HepG2 (cell line): ENCODE measurements around the gene SLC6A9. TPM values are rescaled to one million over a fixed set of nuclear protein-coding genes. Genes with fewer than 3 reads are reported as not detected.

Experiments
- CEBPZ ChIP-seq: IDR thresholded peaks from 2 replicates; pipeline ENCODE4 v1.6.1; 2012; ENCODE audit warnings: low read length, improper control_type of control experiment
- CREM ChIP-seq, 2 experiments: sonication (generic) in 1 of 2; formaldehyde crosslinking in 1 of 2; IDR thresholded peaks; 2 replicates each; pipeline versions ENCODE4 v1.4.0 to v1.6.1; 2016 to 2020; ENCODE audit warnings: antibody characterized with exemption in 1 of 2, mild to moderate bottlenecking in 1 of 2, missing genetic modification reagents in 1 of 2
- FOXO4 ChIP-seq: sonication (generic); formaldehyde crosslinking; conservative IDR thresholded peaks from 2 replicates; pipeline ENCODE4 v1.8.1; 2023; ENCODE audit warnings: missing genetic modification reagents
- JUN ChIP-seq: sonication (generic); formaldehyde crosslinking; IDR thresholded peaks from 2 replicates; pipeline ENCODE4 v1.4.0; 2020; ENCODE audit warnings: mild to moderate bottlenecking, missing genetic modification reagents
- KAT2B ChIP-seq: fragments of 150-350 bp; IDR thresholded peaks from 2 replicates; pipeline ENCODE4 v1.6.1; 2014; ENCODE audit warnings: low read depth, low read length, borderline replicate concordance
- MATR3 ChIP-seq: sonication (generic); formaldehyde crosslinking; IDR thresholded peaks from 2 replicates; pipeline ENCODE4 v1.4.0; 2020; ENCODE audit warnings: missing genetic modification reagents
- MAX ChIP-seq: IDR thresholded peaks from 2 replicates; pipeline ENCODE4 v1.6.1; 2012; ENCODE audit warnings: inconsistent platforms
- MAZ ChIP-seq, 2 experiments: sonication (generic) in 1 of 2; formaldehyde crosslinking in 1 of 2; IDR thresholded peaks; 2 replicates each; pipeline versions ENCODE4 v1.5.0 to v1.6.1; 2012 to 2020; ENCODE audit warnings: low read depth in 2 of 2, mild to moderate bottlenecking in 2 of 2, borderline replicate concordance in 1 of 2, improper control_type of control experiment in 1 of 2, low read length in 1 of 2, missing genetic modification reagents in 1 of 2, moderate library complexity in 1 of 2
- MTF1 ChIP-seq: sonication (generic); formaldehyde crosslinking; IDR thresholded peaks from 2 replicates; pipeline ENCODE4 v1.5.0; 2020; ENCODE audit warnings: missing genetic modification reagents
- SKI ChIP-seq: fragments of 450-650 bp; IDR thresholded peaks from one replicate; pipeline ENCODE4 v1.6.1; 2018; ENCODE audit warnings: mild to moderate bottlenecking; ENCODE audit not compliant: partially characterized antibody
- TARDBP ChIP-seq: sonication (generic); formaldehyde crosslinking; IDR thresholded peaks from 2 replicates; pipeline ENCODE4 v1.8.0; 2022; ENCODE audit warnings: mild to moderate bottlenecking, missing genetic modification reagents
- THAP11 ChIP-seq: IDR thresholded peaks from 2 replicates; pipeline ENCODE4 v1.6.1; 2016; ENCODE audit warnings: missing biosample characterization, missing genetic modification reagents
- ZBTB4 ChIP-seq: sonication (generic); formaldehyde crosslinking; IDR thresholded peaks from 2 replicates; pipeline ENCODE4 v1.4.0; 2020; ENCODE audit warnings: missing genetic modification reagents, mild to moderate bottlenecking, borderline replicate concordance
- ZNF441 ChIP-seq: sonication (generic); formaldehyde crosslinking; IDR thresholded peaks from 2 replicates; pipeline ENCODE4 v1.7.0; 2021; ENCODE audit warnings: missing genetic modification reagents, borderline replicate concordance
- ZNF510 ChIP-seq: sonication (generic); formaldehyde crosslinking; IDR thresholded peaks from 2 replicates; pipeline ENCODE4 v1.4.0; 2020; ENCODE audit warnings: low read depth, mild to moderate bottlenecking, missing genetic modification reagents
- ZNF614 ChIP-seq: IDR thresholded peaks from 2 replicates; pipeline ENCODE4 v1.6.1; 2018; ENCODE audit warnings: missing biosample characterization, missing genetic modification reagents, inconsistent platforms, borderline replicate concordance
- ZNF766 ChIP-seq: sonication (generic); formaldehyde crosslinking; IDR thresholded peaks from 2 replicates; pipeline ENCODE4 v1.5.0; 2020; ENCODE audit warnings: missing genetic modification reagents, borderline replicate concordance
- ZNF879 ChIP-seq: sonication (generic); formaldehyde crosslinking; IDR thresholded peaks from 2 replicates; pipeline ENCODE4 v1.8.1; 2023; ENCODE audit warnings: missing genetic modification reagents
- polyA plus RNA-seq, 8 experiments: library from polyadenylated mRNA; depleted of rRNA in 3 of 8; stranded (reverse) in 7 of 8; unstranded in 1 of 8; fragments of >200 nt; fragmentation: Illumina TruSeq in 4 of 8; extraction: Trizol in 4 of 8; gene quantifications; 2 replicates each; pipeline versions ENCODE4 v1.2.1 to v1.2.3, GENCODE V29; 2011 to 2016; ENCODE audit warnings: low read depth in 4 of 8, missing spikeins in 1 of 8, mixed read lengths in 1 of 8; ENCODE audit not compliant: insufficient read depth in 1 of 8
- total RNA-seq, 5 experiments: library from RNA; depleted of rRNA; stranded (reverse); fragments of >200 nt; fragmentation: Illumina TruSeq; extraction: Trizol; gene quantifications; 2 replicates each; pipeline ENCODE4 v1.2.3, GENCODE V29; 2016; ENCODE audit warnings: low read depth in 1 of 5

The SLC6A9 gene
- total and polyA plus RNA-seq, 2 of the 13 experiments (the other 11 are each of a cell fraction or from before 2014, with no cell fraction given) = 8.5 to 9.9 TPM

- no peak for TF ChIP-seq ZNF441 (CRISPR knock-in tag)
- no peak for TF ChIP-seq FOXO4 (CRISPR knock-in tag)
- no peak for TF ChIP-seq MATR3 (CRISPR knock-in tag)
- no peak for TF ChIP-seq ZNF766 (CRISPR knock-in tag)
- TF ChIP-seq KAT2B = no peak
- TF ChIP-seq TARDBP (CRISPR knock-in tag) = no peak
- no peak for TF ChIP-seq SKI
- 0 out of 2 replicates have a peak, but pooled peaks have one; percentile 30 for TF ChIP-seq CREM (IDR thresholded peaks at IDR 0.05)
- TF ChIP-seq CREM (CRISPR knock-in tag; IDR thresholded peaks at IDR 0.05) = no peak
- no peak for TF ChIP-seq ZBTB4 (CRISPR knock-in tag)
- 0 out of 2 replicates have a peak, but pooled peaks have one; percentile 30 for TF ChIP-seq ZNF879
- TF ChIP-seq MAX = peak; percentile 29
- peak; percentile 20; the same call in 1 of the 2 replicates for TF ChIP-seq THAP11
- TF ChIP-seq ZNF510 (CRISPR knock-in tag) = no peak
- TF ChIP-seq CEBPZ = no peak
- TF ChIP-seq ZNF614 (CRISPR knock-in tag) = 0 out of 2 replicates have a peak, but pooled peaks have one; percentile 20
- TF ChIP-seq JUN = no peak
- no peak for TF ChIP-seq MTF1
- no peak for TF ChIP-seq MAZ (IDR thresholded peaks at IDR 0.05; ENCODE audit: borderline replicate concordance, low read depth, low read length)
- TF ChIP-seq MAZ (CRISPR knock-in tag; IDR thresholded peaks at IDR 0.05; ENCODE audit: low read depth) = 0 out of 2 replicates have a peak, but pooled peaks have one; percentile 40
These were observed 43.9 kb downstream of the SLC6A9 start (continued) for GRCh38 chr1:43987159-43987902.
